GM19438 (cell line): Measurements from ENCODE around the gene TFCP2.
"Not testable (repeated sequence)": the region's sequence is repeated elsewhere in the genome, so short reads cannot be mapped to it uniquely, and the experiment has no call there.

Experiments
- ATAC-seq: cut with Tn5 transposase; IDR thresholded peaks from one replicate; pipeline ENCODE4 v1.9.1; 2021; ENCODE audit warnings: low read depth; ENCODE audit not compliant: unreplicated experiment

The TFCP2 gene

DNA sequence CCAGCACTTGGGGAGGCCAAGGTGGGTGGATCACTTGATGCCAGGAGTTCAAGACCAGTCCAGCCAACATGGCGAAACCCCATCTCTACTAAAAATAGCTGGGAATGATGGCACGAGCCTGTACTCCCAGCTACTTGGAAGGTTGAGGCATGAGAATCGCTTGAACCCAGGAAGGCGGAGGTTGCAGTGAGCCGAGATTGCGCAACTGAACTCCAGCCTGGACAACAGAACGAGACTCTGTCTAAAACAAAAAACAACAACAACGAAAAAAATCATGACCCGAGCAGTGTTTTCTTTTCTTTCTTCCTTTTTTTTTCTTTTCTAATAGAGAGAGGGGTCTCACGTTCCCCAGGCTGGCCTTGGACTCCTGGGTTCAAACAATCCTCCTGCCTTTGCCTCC is 86.0 kb downstream of the TFCP2 start:
- ATAC-seq: no peak

DNA sequence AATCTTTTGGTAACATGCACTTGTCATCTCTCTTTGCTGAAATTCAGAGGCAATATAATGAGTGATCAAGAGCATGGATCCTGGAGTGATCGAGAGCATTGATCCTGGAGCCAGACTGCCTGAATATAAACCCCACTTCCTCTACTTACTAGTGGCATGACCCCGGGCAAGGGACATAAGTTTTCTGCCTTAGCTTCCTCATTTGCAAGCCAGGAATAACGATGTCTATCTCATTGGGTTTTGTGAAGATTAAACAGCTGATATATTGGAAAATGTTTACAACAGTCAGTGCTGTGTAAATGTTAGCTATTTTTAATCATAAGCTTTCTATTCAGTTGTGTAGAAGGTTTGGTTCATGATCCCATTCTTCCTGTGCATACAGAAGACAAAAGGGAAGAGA is 87.2 kb downstream of the TFCP2 start:
- no peak for ATAC-seq

DNA sequence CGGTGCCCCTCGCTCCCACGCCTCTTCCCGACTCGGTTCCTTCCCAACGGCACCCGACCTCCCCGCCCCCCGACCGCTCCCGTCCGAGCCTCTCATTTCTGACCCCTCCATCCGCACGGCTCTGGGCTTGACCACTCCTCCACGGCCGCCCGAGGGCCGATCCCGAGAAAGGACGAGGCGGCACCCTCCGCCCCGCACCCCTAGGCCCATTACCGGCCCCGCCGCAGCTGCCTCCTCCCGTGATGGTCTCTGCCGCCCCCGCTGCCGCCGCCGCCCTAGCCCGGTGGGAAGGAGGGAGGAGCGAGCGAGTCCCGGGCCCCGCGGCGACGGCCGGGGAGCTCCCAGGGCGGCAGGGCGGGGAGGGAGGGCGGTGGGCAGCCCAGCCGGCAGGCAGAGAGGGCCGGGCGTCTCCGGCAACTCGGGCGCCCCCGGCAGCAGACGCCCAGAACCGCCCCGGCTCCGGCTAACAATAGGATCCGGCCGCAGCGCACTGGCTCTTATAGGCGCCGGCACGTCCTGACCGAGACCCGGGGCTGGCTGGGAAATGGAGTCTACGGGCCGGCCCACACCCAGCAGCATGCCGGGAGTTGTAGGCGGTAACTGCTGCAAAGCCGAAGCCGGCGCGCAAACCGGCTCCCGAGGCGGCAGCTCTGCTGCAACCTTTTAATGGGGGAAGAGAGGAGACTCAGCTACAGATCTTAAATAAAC is 89.7 kb downstream of the TFCP2 start, which contains the start of gene CSRNP2:
CSRNP2 (minus strand) TSS at position 471 of the 708 bp plus-strand sequence. CDS start 7,035 bp downstream, outside the sequence.
- ATAC-seq: peak; percentile 96

DNA sequence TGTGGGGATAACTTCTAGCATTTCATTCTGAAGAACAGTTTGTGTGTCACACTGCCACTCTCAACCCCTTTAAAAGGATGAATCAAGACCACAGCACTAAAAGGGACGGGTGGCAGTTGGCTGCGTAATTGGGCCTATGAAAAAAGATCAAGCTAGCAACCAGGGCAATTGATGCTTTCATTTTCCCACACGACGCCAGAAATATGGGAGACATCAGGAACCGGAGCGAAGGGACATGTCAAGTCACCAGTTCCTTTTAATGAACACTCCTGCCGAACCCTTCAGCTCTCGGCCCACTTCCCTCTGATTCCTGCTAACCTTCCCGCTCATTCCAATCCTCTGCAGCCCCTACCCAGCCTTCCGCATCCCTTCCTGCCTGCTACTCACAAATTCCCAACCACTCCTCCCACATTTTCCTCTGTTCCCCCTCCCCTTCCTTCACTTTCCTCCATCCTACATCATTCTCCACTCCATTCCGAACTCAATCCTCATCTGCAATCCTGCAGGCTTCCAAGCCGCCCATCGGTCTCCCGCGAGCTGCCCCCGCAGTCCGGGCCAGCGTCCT is 90.3 kb downstream of the TFCP2 start:
- ATAC-seq: no peak

DNA sequence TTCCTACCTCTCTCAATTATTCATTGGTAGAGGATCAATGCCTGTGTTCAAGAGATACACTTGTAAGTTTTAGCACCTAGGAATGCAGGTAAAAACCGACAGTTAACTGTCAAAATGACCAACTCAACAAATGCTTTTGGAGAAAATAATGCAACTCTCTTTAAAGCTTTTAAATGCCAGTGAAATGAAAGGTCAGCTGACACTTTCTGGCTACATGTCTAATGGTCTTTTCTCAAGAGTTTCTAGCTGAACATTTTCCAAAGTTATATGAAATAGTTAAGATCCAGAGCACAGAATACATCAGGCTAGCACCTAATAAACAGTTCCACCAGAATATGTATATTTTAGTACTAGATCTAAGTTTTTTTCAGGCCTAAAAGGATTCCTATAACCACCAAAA is 91.5 kb downstream of the TFCP2 start:
- no peak for ATAC-seq

DNA sequence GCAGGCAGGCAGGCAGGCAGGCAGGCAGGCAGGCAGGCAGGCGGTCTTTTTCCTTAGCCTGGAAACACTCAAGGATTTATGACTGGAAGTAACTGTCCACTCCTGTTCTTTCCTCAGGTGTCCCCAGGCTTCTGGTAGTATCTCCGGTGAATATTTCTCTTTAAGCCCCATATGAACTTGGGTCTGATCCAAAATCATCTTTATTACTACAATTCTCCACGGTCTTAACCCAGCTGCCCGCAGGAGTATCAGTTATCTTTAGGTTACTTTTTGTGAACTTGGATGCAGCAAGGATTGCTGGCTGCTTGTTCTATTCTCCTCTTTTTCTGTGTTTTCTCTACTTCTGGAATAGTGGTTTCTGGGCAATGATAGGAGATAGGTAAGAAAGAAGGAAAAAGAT is 92.8 kb downstream of the TFCP2 start:
- no peak for ATAC-seq

DNA sequence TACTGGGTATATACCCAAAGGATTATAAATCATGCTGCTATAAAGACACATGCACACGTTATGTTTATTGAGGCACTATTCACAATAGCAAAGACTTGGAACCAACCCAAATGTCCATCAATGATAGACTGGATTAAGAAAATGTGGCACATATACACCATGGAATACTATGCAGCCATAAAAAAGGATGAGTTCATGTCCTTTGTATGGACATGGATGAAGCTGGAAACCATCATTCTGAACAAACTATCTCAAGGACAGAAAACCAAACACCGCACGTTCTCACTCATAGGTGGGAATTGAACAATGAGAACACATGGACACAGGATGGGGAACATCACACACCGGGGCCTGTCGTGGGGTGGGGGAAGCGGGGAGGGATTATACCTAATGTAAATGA is 94.1 kb downstream of the TFCP2 start:
- not testable (repeated sequence) for ATAC-seq

DNA sequence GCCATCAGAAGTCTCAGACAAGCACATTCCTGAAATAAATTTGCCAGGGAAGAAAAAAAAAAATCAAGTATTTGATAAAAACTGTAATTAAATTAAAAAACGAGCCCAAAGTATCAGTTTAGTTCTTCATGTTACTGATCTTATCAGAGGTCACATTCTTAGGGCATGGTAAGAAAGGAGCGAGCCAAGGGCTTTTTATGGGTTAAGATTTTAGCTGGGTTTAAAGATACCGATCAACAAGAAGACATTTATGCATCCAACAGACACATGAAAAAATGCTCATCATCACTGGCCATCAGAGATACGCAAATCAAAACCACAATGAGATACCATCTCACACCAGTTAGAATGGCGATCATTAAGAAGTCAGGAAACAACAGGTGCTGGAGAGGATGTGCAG is 94.6 kb downstream of the TFCP2 start:
- not testable (repeated sequence) for ATAC-seq

DNA sequence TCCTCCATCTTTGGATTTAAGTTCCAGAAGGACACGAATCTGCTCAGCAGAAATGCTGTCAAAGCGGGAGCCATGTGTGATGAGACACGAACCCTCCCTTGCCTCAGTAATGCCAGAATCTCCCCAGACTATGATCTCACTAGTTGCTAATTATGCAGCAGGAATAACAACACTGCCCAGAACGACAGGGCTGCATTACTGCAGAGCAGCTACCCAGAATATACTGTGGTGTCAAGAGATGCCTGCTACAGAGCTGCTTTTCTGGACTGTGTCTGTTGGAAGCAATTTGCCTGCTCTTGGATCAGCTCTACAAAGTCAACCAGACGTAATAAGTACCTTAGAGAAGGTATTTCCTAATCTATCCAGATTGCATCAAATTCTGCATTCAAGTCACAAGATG is 95.0 kb downstream of the TFCP2 start:
- no peak for ATAC-seq

DNA sequence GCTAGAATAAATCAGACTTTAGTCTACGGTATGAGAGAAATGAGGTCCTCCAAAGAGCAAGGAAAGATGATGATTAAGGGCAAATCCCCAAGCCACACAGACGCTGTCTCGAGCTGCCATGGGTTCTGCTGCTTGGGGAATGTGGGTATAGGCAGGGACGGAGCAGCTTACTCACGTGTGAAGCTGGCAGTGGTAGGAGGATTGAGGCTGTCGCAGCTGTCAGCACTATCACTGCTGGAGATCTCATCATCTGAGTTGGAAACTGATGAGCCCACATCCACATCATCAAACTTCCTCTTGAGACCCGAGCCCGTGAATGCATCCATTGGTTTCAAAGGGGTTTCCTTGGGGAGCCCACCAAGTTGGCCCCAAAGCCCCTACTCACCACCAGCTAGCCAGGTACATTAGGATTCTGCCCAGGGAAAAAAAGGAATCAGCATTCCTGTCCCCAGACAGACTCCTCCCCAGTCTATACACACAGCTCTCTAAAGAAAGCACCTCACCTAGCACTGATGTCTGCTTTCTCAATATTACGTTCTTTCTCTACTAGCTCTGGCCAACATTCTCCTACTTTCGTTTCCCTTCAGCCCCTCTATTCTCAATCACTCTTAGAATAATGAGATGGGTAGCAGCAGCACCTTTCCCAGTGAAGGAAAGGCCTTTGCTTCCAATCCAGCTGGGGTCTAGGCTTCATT is 96.6 kb downstream of the TFCP2 start:
- no peak for ATAC-seq

DNA sequence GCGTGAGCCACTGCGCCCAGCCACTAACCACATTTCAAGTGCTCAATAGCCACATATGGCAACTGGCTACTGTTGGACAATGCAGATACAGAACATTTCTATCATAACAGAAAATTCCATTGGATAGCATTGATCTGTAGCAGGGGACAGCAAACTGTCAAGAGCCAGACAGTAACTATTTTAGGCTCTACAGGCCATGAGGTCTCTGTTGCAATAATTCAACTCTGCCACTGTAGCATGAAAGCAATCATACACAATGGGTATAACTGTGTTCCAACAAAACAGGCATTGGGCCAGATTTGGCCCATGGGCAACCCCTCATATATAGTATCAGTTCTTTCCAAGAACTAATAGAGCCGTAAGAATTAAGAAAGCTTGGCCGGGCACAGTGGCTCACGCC is 97.5 kb downstream of the TFCP2 start:
- ATAC-seq: no peak

DNA sequence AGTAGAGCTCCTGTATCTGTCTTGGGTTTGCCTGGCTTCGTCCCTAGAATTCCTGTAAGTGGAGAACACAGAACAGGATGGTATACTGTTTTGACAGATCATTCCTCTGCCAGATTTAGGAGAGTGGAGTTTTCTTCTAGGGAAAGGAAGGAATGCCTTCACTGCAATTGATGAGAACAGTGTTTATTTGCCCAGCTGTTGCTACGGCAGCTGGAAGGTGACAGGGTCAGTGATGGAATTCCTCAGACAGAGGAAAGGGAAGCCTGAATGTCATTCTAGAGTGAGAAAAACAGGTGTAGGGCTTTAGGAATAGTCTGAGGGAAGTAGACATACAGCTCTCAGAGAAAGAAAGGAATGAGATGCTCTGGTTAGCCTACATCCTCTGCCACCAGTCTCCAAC is 101.3 kb downstream of the TFCP2 start:
- no peak for ATAC-seq

DNA sequence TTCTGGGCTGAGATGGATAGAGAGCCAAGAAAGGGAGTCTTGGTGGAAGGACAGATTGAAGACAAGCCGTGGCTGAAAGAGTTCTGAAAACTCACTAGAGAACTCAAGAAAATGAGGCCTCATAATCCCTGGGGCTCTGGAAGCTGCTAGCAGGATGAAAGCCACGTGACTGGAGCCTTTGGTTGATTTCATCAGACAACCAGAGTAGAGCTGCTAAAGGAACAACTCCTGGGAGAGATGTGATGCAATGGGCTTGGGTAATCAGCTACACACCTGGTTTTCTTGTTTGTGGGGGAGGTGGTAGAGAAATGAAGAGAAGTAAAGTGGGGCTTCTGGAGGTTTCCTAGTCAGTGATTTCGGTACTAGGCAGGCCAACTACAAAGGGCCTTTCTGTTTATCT is 102.9 kb downstream of the TFCP2 start:
- ATAC-seq: no peak

DNA sequence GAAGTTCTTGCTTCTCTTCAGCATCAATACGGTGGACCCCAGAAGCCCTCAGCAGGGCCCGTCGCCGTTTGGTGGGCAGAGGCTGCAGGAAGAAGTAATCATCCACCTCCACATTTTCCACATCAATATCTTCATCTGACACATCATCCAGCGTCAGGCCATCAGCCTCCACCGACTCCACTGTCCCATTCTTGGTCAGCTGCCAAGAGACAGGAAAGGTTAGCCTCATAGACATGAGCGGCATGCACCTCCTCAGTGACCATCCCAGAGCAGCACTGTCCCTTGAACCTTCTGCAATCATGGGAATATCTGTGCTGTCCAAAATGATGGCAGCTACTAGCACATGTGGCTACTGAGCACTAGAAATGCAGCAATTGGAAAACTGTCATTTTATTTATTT is 105.2 kb downstream of the TFCP2 start:
- no peak for ATAC-seq

DNA sequence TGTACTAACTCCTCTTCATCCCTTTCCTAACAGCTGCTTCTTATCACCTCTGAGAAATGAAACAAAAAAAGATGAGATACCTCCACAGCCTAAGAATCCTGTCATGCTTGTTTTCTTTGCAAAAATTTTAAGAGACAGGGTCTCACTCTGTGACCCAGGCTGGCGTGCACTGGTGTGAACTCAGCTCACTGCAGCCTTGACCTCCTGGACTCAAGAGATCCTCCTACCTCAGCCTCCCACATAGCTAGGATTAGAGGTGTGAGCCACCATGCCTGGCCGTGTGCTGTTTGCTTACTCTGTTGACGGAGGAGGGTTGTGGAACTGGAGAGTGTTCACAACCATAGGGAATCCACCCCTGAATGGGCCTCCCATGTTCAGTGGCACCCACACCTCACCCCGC is 105.7 kb downstream of the TFCP2 start:
- no peak for ATAC-seq

DNA sequence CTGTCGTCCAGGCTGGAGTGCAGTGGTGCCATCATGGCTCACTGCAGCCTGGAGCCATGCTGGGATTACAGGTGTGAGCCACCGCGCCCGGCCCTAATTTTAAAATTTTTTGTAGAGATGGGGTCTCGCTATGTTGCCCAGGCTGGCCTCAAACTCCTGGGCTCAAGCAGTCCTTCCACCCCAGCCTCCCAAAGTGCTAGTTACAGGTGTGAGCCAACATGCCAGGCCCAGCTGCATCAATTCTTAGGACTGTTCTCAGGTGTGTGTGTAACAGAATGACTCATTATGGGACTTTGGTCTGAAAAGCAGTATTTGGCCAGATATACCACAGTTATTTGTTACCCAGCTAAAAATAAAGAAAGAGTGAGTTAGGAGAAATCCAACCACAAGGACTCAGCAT is 107.4 kb downstream of the TFCP2 start:
- no peak for ATAC-seq

DNA sequence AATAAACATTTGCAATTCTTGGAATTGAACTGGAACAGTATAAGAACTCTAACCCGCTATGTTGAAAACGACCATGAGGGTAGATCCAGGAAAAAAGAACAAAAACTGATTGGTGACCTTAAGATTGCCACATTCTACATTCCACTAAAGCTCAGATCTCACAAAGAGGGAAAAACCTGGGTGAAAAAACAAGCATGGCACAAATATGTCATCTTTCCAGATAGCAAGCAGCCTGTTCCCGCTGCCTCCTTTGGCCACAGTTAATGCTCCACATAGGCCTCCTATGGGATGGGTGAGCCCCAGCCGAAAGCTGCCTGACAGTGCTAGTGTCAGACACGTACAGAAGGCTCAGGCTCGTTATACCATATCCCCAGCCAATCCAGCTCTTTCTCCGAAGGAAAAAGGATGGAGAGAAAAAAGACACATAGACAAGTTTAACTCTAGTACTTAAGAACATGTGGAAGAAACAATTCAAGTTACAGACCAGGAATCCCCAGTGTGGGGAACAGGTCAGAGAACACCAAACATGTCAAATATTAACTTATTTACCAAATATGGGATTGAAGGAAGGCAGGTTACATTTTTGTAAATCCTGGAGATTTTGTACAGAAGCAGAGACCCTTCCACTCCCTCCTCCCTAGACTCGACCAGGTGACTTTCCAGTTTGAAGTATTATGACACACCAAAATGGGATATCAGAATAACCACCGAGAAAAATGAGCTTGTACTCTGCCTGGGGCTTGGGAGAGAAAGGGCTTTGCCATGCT is 110.1 kb downstream of the TFCP2 start:
- ATAC-seq: no peak

DNA sequence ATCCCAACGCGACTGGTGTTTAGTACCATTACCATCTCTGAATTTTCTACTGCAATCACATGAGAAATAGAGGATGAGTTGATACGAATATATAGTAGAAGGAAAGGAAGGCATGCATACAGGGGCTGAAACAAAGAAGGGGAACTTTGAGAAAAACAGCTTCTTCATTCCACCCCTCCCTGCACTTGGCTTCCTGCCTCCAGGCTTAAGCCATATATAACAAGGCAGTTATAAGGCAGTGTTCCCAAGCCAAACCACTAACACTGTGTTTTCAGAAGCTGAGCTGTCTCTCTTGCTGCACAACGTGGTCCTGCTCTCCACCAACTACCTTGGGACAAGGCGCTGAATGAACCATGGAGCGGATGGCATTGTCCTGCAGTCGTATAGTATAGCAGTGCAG is 113.8 kb downstream of the TFCP2 start:
- ATAC-seq: no peak

DNA sequence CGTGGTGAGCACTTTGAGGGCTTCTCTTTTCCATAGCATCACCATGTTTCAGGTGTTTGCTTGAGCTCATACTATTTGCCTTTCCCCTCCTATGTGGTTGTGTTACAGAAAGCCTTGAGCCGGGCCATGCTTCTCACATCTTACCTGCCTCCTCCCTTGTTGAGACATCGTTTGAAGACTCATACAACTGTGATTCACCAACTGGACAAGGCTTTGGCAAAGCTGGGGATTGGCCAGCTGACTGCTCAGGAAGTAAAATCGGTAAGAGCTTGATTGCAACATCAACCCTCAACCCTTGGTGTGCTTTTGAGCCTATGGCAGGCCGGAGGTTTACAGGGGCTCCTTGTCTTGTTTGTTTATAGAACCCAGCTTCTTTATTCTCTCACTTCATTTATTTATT is 116.7 kb downstream of the TFCP2 start:
- ATAC-seq: no peak

DNA sequence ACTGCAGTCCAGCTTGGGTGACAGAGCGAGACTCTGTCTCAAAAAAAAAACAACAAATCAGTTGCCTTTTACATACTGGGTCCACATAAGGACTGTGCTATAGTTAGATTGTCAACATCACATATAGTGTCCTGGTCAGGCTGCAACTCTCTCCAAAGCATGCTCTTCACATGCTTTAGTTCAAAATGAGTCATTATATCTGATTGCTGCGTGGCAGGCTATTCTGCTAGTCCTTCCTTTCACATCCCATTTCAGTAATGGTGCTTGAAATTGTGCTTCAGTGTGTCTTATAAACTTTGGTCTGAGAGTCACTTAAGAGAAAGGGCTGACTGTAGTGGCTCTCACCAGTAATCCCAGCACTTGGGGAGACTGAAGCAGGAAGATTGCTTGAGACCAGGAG is 117.9 kb downstream of the TFCP2 start:
- ATAC-seq: no peak

DNA sequence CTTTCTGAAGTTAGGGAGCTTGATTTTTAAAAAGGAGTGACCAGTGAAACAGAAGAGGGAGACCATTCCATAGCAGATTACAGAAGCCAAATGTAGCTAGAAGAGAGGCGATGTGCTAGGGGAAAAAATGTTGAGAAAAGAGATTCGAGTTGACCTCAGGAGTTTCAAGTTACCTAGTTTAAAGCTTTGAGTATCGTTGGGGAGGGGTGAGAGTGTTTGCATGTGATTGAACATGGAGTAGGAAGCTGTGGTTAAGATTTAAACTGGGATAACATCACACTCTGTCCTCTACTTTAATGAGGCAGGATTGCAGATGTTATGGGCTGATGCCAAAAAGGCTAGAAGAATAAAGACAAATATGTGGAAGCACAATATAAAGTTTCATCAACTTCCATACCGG is 121.1 kb downstream of the TFCP2 start:
- ATAC-seq: no peak
